BJ (cell line): ENCODE measurements around the gene MTG2. TPM values are rescaled to one million over a fixed set of nuclear protein-coding genes. Genes with fewer than 3 reads are reported as not detected.

Experiments
- CTCF ChIA-PET: fragments of 350-600 bp; formaldehyde crosslinking; extraction: SDS; loops from one replicate; lab custom pipeline; 2021; ENCODE audit warnings: antibody characterized with exemption, inconsistent platforms; lab: Yijun Ruan, JAX
- POLR2A ChIA-PET: fragments of 300-600 bp; sonication (Branson Sonifier 250); formaldehyde crosslinking; extraction: SDS; loops from one replicate; lab custom pipeline; 2021; ENCODE audit warnings: antibody characterized with exemption; lab: Charles Lee
- DNase-seq: peaks from one replicate; pipeline ENCODE4 v3.0.0-alpha.2; 2011; ENCODE audit warnings: low read depth
- H3K27me3 ChIP-seq: 2 replicates; pipeline ENCODE4 v1.6.0; 2011; ENCODE audit warnings: low read length; ENCODE audit not compliant: control insufficient read depth, insufficient read depth
- H3K36me3 ChIP-seq: 2 replicates; pipeline ENCODE4 v1.5.1; 2011; ENCODE audit warnings: low read length; ENCODE audit not compliant: control insufficient read depth, insufficient read depth
- H3K4me3 ChIP-seq: 2 replicates; pipeline ENCODE4 v1.5.1; 2011; ENCODE audit warnings: low read depth, mild to moderate bottlenecking, control low read depth, low read length
- CTCF ChIP-seq: IDR thresholded peaks from 2 replicates; pipeline ENCODE4 v1.5.1; 2011; ENCODE audit warnings: low read depth, mild to moderate bottlenecking, control low read depth, inconsistent platforms, low read length, moderate library complexity; ENCODE audit not compliant: insufficient read depth
- polyA plus RNA-seq: library from polyadenylated mRNA; depleted of rRNA; stranded (reverse); fragments of >200 nt; gene quantifications from 2 replicates; pipeline ENCODE4 v1.2.3, GENCODE V29; 2011

MTG2 gene
- polyA plus RNA-seq, 1 experiment: 19.3 TPM

DNA sequence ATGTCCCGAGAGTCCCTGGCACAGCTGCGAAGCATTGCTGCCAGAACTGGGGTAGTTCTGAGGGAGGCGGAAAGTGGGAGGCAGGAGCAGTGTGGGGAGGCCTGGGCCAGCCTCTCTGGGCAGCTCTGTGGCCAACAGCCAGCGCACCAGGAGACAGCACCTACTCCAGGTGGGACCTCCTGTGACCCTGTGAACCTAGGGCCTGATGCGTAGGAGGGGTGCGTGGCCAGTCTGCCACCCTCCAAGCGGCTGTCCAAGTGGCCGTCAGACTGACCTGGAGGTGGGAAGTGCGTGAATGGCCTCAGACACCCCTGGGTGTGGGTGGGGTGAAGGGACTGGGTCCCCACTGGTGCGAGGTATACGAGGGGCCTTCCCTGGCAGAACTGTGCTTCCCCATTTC lies 23.8 kb upstream of the MTG2 start:
- no peak for DNase-seq
- H3K4me3 ChIP-seq: no peak overlapping the region
- H3K27me3 ChIP-seq: no peaks in the 10 kb centered on the region
- POLR2A ChIA-PET: no interaction called here
- CTCF ChIA-PET: interaction anchor here (0.6 kb wide), 1 partner anchor 26 kb away, joined by 4 read pairs; no protein-coding TSS in a partner anchor
- peaks cover 19% of the 10 kb centered on the region for H3K36me3 ChIP-seq
- TF ChIP-seq CTCF: no peak

- no peak for TF ChIP-seq CTCF
- POLR2A ChIA-PET: no interaction called here
- H3K36me3 ChIP-seq: peaks cover 24% of the 10 kb centered on the region
- CTCF ChIA-PET: no interaction called here
- H3K27me3 ChIP-seq: no peaks in the 10 kb centered on the region
- no peak overlapping the region for H3K4me3 ChIP-seq
- no peak for DNase-seq
Observed at GRCh38 chr20:62159839-62160238, 23.0 kb upstream of the MTG2 start.

DNA sequence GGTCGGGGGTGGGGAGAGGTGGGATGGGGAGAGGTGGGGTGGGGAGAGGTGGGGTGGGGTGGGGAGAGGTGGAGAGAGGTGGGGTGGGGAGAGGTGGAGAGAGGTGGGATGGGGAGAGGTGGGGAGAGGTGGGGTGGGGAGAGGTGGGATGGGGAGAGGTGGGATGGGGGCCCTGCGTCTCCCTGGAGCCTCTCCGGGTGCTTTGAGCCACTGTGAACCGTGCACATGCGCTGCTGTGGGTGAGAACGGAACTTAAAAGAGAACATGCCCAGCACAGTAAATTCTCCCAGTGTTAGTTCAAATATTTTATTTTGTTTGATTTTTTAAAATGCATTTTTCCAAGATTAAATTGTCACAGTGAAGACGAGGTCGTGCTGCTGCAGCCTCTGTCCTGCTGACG lies 22.6 kb upstream of the MTG2 start:
- Histone ChIP-seq H3K36me3 (peaks cover 27% of the 10 kb centered on the region), H3K27me3 (no peaks in the 10 kb centered on the region), H3K4me3 (no peak overlapping the region)
- POLR2A ChIA-PET: no interaction called here
- CTCF ChIA-PET: no interaction called here
- DNase-seq: no peak
- no peak for TF ChIP-seq CTCF

- no peak for DNase-seq
- CTCF ChIA-PET: no interaction called here
- Histone ChIP-seq H3K27me3 (no peaks in the 10 kb centered on the region), H3K36me3 (peaks cover 31% of the 10 kb centered on the region), H3K4me3 (no peak overlapping the region)
- POLR2A ChIA-PET: no interaction called here
- no peak for TF ChIP-seq CTCF
Observed at GRCh38 chr20:62160876-62161275, 22.0 kb upstream of the MTG2 start.

- no peaks in the 10 kb centered on the region for H3K27me3 ChIP-seq
- POLR2A ChIA-PET: no interaction called here
- CTCF ChIA-PET: no interaction called here
- no peak overlapping the region for H3K4me3 ChIP-seq
- no peak for DNase-seq
- no peak for TF ChIP-seq CTCF
- H3K36me3 ChIP-seq: peaks cover 34% of the 10 kb centered on the region
Observed at GRCh38 chr20:62161347-62161746, 21.5 kb upstream of the MTG2 start.
